PC-3 (cell line): ENCODE results near the gene QRFPR. TPM values are rescaled to one million over a fixed set of nuclear protein-coding genes. Genes with fewer than 3 reads are reported as not detected.

Source experiments
- ATAC-seq: fragments of 200-7000 bp; cut with Tn5 transposase; 2 replicates; pipeline ENCODE4 v1.9.1; 2020; ENCODE audit warnings: mild to moderate bottlenecking, moderate library complexity
- BruUV-seq: library from RNA; stranded (reverse); fragments of 400-500 nt; replicated peaks from 2 replicates; lab custom pipeline; 2021; lab: Mats Ljungman, UMichigan
- CTCF ChIA-PET: fragments of 300-600 bp; sonication (Branson Sonifier 250); formaldehyde crosslinking; loops from one replicate; lab custom pipeline; 2022; ENCODE audit warnings: antibody characterized with exemption; lab: Charles Lee
- POLR2A ChIA-PET: fragments of 300-600 bp; sonication (Branson Sonifier 250); formaldehyde crosslinking; loops from one replicate; lab custom pipeline; 2022; ENCODE audit warnings: antibody characterized with exemption; ENCODE audit not compliant: unreplicated experiment; lab: Charles Lee
- DNase-seq: peaks from one replicate; pipeline ENCODE4 v3.0.0-alpha.2; 2015
- H2AFZ ChIP-seq: fragments of 300-600 bp; sonication (generic); 2 replicates; pipeline ENCODE4 v1.6.0; 2016; ENCODE audit warnings: antibody characterized with exemption, low read length
- H3F3A ChIP-seq: fragments of 300-600 bp; sonication (generic); one replicate; pipeline ENCODE4 v1.6.0; 2017; ENCODE audit warnings: antibody characterized with exemption, low read length, control low read depth, mild to moderate bottlenecking; ENCODE audit not compliant: unreplicated experiment
- H3K27ac ChIP-seq: fragments of 300-600 bp; sonication (generic); 2 replicates; pipeline ENCODE4 v1.5.1; 2016; ENCODE audit warnings: mild to moderate bottlenecking, low read length
- H3K27me3 ChIP-seq: fragments of 300-600 bp; sonication (generic); 2 replicates; pipeline ENCODE4 v1.6.1; 2016; ENCODE audit warnings: low read length, mixed read lengths
- H3K36me3 ChIP-seq: fragments of 300-600 bp; sonication (generic); 2 replicates; pipeline ENCODE4 v1.6.1; 2016; ENCODE audit warnings: low read depth, mixed run types, low read length, mixed read lengths
- H3K4me1 ChIP-seq: fragments of 300-600 bp; sonication (generic); 2 replicates; pipeline ENCODE4 v1.5.1; 2016; ENCODE audit warnings: low read length; ENCODE audit not compliant: insufficient read depth
- H3K4me2 ChIP-seq: fragments of 300-600 bp; sonication (generic); 2 replicates; pipeline ENCODE4 v1.6.0; 2016; ENCODE audit warnings: low read length
- H3K4me3 ChIP-seq: fragments of 300-600 bp; sonication (generic); 2 replicates; pipeline ENCODE4 v1.5.1; 2016; ENCODE audit warnings: mild to moderate bottlenecking, low read length, mixed read lengths
- H3K79me2 ChIP-seq: fragments of 300-600 bp; sonication (generic); 2 replicates; pipeline ENCODE4 v1.6.1; 2017; ENCODE audit warnings: low read length, mixed read lengths
- H3K9ac ChIP-seq: fragments of 300-600 bp; sonication (generic); 2 replicates; pipeline ENCODE4 v1.6.0; 2016; ENCODE audit warnings: mild to moderate bottlenecking, low read length
- H3K9me2 ChIP-seq: fragments of 300-600 bp; sonication (generic); replicated peaks from 2 replicates; pipeline ENCODE4 v1.6.1; 2016; ENCODE audit warnings: mixed run types, low read length, mixed read lengths
- H3K9me3 ChIP-seq: fragments of 300-600 bp; sonication (generic); 2 replicates; pipeline ENCODE4 v1.6.1; 2016; ENCODE audit warnings: low read length, mixed read lengths
- H4K20me1 ChIP-seq: fragments of 300-600 bp; sonication (generic); 2 replicates; pipeline ENCODE4 v1.6.1; 2016; ENCODE audit warnings: low read length, mixed read lengths
- CTCF ChIP-seq: fragments of 300-600 bp; sonication (generic); conservative IDR thresholded peaks from 2 replicates; pipeline ENCODE4 v1.5.1; 2017; ENCODE audit warnings: antibody characterized with exemption, low read depth, mild to moderate bottlenecking, low read length
- EZH2 ChIP-seq: fragments of 300-600 bp; sonication (generic); IDR thresholded peaks from one replicate; pipeline ENCODE4 v1.6.1; 2017; ENCODE audit warnings: antibody characterized with exemption, mild to moderate bottlenecking, low read length; ENCODE audit not compliant: unreplicated experiment
- EZH2phosphoT487 ChIP-seq: fragments of 300-600 bp; sonication (generic); IDR thresholded peaks from 2 replicates; pipeline ENCODE4 v1.6.1; 2018; ENCODE audit warnings: mild to moderate bottlenecking, antibody characterized with exemption, low read length, borderline replicate concordance
- intact Hi-C: fragments of 100-400 bp; cut with micrococcal nuclease; formaldehyde crosslinking; loops from 2 replicates; pipeline ENCODE4 v1.9.0; 2023
- total RNA-seq: library from RNA; depleted of rRNA; stranded (reverse); fragments of >200 nt; gene quantifications from 2 replicates; pipeline ENCODE4 v1.2.3, GENCODE V29; 2014

Gene QRFPR
- total RNA-seq, 1 experiment from 2014 or later, result not detected

GRCh38 chr4:121338518-121338917, 42.3 kb downstream of the QRFPR start:
- ATAC-seq, result no peak
- POLR2A ChIA-PET, result no interaction called here
- H3K9ac ChIP-seq, result no peak overlapping the region

GRCh38 chr4:121336706-121337105, 44.1 kb downstream of the QRFPR start:
- Histone ChIP-seq H3K9me3 (no peaks in the 10 kb centered on the region), H3K9me2 (no peaks in the 10 kb centered on the region), H3K4me2 (no peak overlapping the region), H3K4me1 (no peaks in the 10 kb centered on the region), H3K36me3 (no peaks in the 10 kb centered on the region), H3F3A (no peaks in the 10 kb centered on the region), H3K27ac (no peak overlapping the region), H3K9ac (no peak overlapping the region), H3K4me3 (no peak overlapping the region), H3K79me2 (no peaks in the 10 kb centered on the region), H4K20me1 (no peaks in the 10 kb centered on the region), H2AFZ (no peak overlapping the region), H3K27me3 (no peaks in the 10 kb centered on the region)
- intact Hi-C loops, result no loop called here
- DNase-seq (no peak), ATAC-seq (no peak)
- POLR2A ChIA-PET, result no interaction called here
- BruUV-seq, result no TSS peak
- CTCF ChIA-PET, result no interaction called here
- TF ChIP-seq EZH2phosphoT487 (no peak), CTCF (no peak), EZH2 (no peak)

More at GRCh38 chr4:121338518-121338917, 42.3 kb downstream of the QRFPR start:
- H4K20me1 ChIP-seq, result no peaks in the 10 kb centered on the region
- H3K4me3 ChIP-seq, result no peak overlapping the region
- no TSS peak for BruUV-seq
- no peaks in the 10 kb centered on the region for H3K36me3 ChIP-seq
- no peak overlapping the region for H3K4me2 ChIP-seq
- H3K9me2 ChIP-seq, result no peaks in the 10 kb centered on the region
- intact Hi-C loops, result no loop called here
- CTCF ChIA-PET, result no interaction called here
- H3K27ac ChIP-seq, result no peak overlapping the region
- no peaks in the 10 kb centered on the region for H3K4me1 ChIP-seq
- no peak for DNase-seq
- peaks cover 5% of the 10 kb centered on the region; the same call in 1 of the 2 replicates for H3K27me3 ChIP-seq
- TF ChIP-seq CTCF, result no peak
- TF ChIP-seq EZH2phosphoT487, result no peak
- TF ChIP-seq EZH2, result no peak
- no peaks in the 10 kb centered on the region for H3K9me3 ChIP-seq
- H3F3A ChIP-seq, result no peaks in the 10 kb centered on the region
- H3K79me2 ChIP-seq, result no peaks in the 10 kb centered on the region
- H2AFZ ChIP-seq, result no peak overlapping the region

GRCh38 chr4:121330180-121330665, 50.6 kb downstream of the QRFPR start:
- no TSS peak for BruUV-seq
- ATAC-seq (no peak), DNase-seq (no peak)
- Histone ChIP-seq H3K36me3 (no peaks in the 10 kb centered on the region), H3K79me2 (no peaks in the 10 kb centered on the region), H3K9ac (no peak overlapping the region), H2AFZ (no peak overlapping the region), H4K20me1 (no peaks in the 10 kb centered on the region), H3K4me2 (no peak overlapping the region), H3F3A (no peaks in the 10 kb centered on the region), H3K4me1 (no peaks in the 10 kb centered on the region), H3K27me3 (peaks cover 33% of the 10 kb centered on the region), H3K9me3 (no peaks in the 10 kb centered on the region), H3K27ac (no peak overlapping the region), H3K4me3 (no peak overlapping the region), H3K9me2 (no peaks in the 10 kb centered on the region)
- ChIA-PET POLR2A (no interaction called here), CTCF (no interaction called here)
- intact Hi-C loops, result no loop called here
- TF ChIP-seq EZH2 (no peak), EZH2phosphoT487 (no peak), CTCF (no peak)
